Measurements from ENCODE around the gene MYL3. TPM values are rescaled to one million over a fixed set of nuclear protein-coding genes. Genes with fewer than 3 reads are reported as not detected.

Gene MYL3
- polyA plus RNA-seq, 2 of the 4 experiments (the other 2 are of a cell fraction) = 0.25 TPM; not detected in 1

DNA sequence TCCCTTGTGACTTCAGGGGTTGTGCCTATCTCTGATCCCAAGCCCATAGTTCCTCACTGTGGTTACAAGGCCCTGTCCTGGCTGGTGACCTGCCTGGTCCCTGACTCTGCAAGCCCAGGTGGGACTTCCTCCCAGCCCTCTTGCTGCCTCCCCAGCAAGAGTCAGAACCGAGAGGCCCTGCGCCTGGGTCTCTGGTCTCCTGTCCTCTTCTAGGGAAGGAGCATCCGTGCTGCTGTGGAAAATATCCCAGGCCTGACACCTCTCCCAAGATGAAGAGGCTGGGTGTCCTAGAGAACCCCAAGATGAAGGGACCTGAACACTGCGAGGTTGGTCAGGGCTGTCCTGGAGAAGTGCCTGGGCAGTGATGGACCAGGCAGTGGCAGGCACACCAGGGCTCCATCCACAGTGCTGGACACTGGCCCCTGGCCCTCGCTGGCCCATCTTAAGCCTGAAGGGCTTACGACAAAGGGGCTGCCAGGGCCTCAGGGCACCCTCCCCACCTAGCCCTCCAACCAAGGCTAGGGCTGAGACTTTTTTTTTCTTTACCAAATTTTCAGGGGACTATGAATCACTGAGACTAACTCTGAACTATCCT, 47.0 kb upstream of the MYL3 start:
- H3K4me3 ChIP-seq = no peak overlapping the region
- 94% methylated on average over 2 of the region's 6 CpGs for WGBS (ENCODE audit: missing lambda C conversion rate)
- FAIRE-seq (no peak), ATAC-seq (peak; percentile 11 to 24; a peak in 3 of 6 replicates), DNase-seq (ENCODE audit: low read depth in 1 of 2, low spot score in 1 of 2) (no peak)
- H3K4me2 ChIP-seq = no peak overlapping the region
- H3K27ac ChIP-seq = peak overlapping the region in 1 of 2 experiments; percentile 76; a peak in 5 of 6 replicates
- peaks cover 17% of the 10 kb centered on the region for H3K4me1 ChIP-seq
- ChIA-PET POLR2A (interaction anchor here (1.2 kb wide), 1 partner anchor 66 kb away, joined by 4 read pairs; the partner anchor contains the start of gene CCDC12), CTCF (interaction anchor here (0.6 to 2.6 kb wide), 27 partner anchors 10 to 207 kb away, joined by 3 to 39 read pairs (median 4); partner anchors contain the start of gene PTH1R)
- TF ChIP-seq MAFK (IDR thresholded peaks at IDR 0.05; ENCODE audit: partially characterized antibody) = no peak
- TF ChIP-seq, protein P1, sequence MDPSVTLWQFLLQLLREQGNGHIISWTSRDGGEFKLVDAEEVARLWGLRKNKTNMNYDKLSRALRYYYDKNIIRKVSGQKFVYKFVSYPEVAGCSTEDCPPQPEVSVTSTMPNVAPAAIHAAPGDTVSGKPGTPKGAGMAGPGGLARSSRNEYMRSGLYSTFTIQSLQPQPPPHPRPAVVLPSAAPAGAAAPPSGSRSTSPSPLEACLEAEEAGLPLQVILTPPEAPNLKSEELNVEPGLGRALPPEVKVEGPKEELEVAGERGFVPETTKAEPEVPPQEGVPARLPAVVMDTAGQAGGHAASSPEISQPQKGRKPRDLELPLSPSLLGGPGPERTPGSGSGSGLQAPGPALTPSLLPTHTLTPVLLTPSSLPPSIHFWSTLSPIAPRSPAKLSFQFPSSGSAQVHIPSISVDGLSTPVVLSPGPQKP (IDR thresholded peaks at IDR 0.05; ENCODE audit: low read depth, low read length) = no peak
- no peak for TF ChIP-seq CHD4 (IDR thresholded peaks at IDR 0.05; ENCODE audit: borderline replicate concordance)
- TF ChIP-seq ZSCAN20 (CRISPR knock-in tag; IDR thresholded peaks at IDR 0.05) = no peak
- no peak for TF ChIP-seq KDM1A (IDR thresholded peaks at IDR 0.05; ENCODE audit: low read depth)
- TF ChIP-seq, protein P2, sequence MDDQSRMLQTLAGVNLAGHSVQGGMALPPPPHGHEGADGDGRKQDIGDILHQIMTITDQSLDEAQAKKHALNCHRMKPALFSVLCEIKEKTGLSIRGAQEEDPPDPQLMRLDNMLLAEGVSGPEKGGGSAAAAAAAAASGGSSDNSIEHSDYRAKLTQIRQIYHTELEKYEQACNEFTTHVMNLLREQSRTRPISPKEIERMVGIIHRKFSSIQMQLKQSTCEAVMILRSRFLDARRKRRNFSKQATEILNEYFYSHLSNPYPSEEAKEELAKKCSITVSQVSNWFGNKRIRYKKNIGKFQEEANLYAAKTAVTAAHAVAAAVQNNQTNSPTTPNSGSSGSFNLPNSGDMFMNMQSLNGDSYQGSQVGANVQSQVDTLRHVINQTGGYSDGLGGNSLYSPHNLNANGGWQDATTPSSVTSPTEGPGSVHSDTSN (IDR thresholded peaks at IDR 0.05) = no peak
- no peak for TF ChIP-seq HOXA7 (CRISPR knock-in tag; IDR thresholded peaks at IDR 0.05)
- H3K9me3 ChIP-seq = no peaks in the 10 kb centered on the region

- 0% methylated on average over 11 of the region's 18 CpGs for WGBS (ENCODE audit: missing lambda C conversion rate)
- Histone ChIP-seq H3K9me3 (no peaks in the 10 kb centered on the region), H3K4me2 (peak overlapping the region; percentile 43; the same call in 1 of the 3 replicates), H3K4me1 (peaks cover 17% of the 10 kb centered on the region), H3K4me3 (no peak overlapping the region), H3K27ac (peak overlapping the region; percentile 53 to 76; a peak in 5 of 6 replicates)
- FAIRE-seq = no peak
- peak; percentile 73 to 88 for ATAC-seq
- DNase-seq (ENCODE audit: low read depth in 1 of 2, low spot score in 1 of 2) = peak; percentile 70 to 88
- TF ChIP-seq RFX5 (IDR thresholded peaks at IDR 0.05) (no peak), SMC3 (IDR thresholded peaks at IDR 0.05) (peak; percentile 60), CHD2 (IDR thresholded peaks at IDR 0.05; ENCODE audit: low read length, partially characterized antibody) (no peak), ZFP36 (IDR thresholded peaks at IDR 0.05; ENCODE audit: borderline replicate concordance, partially characterized antibody) (no peak), CBX2 (IDR thresholded peaks at IDR 0.05; ENCODE audit: borderline replicate concordance, low read depth) (no peak), SREBF2 (IDR thresholded peaks at IDR 0.05) (no peak), RAD21 (conservative IDR thresholded peaks at IDR 0.05 in 1 of 2, IDR thresholded peaks at IDR 0.05 in 1 of 2) (peak; percentile 72 to 79), POLR2AphosphoS2 (conservative IDR thresholded peaks at IDR 0.05; ENCODE audit: low read length) (0 out of 2 replicates have a peak, but pooled peaks have one; percentile 36), HDAC2 (IDR thresholded peaks at IDR 0.05) (no peak), MYC (IDR thresholded peaks at IDR 0.05; ENCODE audit: borderline replicate concordance, low read length) (no peak)
- TF ChIP-seq, protein P3, sequence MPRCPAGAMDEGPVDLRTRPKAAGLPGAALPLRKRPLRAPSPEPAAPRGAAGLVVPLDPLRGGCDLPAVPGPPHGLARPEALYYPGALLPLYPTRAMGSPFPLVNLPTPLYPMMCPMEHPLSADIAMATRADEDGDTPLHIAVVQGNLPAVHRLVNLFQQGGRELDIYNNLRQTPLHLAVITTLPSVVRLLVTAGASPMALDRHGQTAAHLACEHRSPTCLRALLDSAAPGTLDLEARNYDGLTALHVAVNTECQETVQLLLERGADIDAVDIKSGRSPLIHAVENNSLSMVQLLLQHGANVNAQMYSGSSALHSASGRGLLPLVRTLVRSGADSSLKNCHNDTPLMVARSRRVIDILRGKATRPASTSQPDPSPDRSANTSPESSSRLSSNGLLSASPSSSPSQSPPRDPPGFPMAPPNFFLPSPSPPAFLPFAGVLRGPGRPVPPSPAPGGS (IDR thresholded peaks at IDR 0.05) = no peak
- TF ChIP-seq, protein P4, sequence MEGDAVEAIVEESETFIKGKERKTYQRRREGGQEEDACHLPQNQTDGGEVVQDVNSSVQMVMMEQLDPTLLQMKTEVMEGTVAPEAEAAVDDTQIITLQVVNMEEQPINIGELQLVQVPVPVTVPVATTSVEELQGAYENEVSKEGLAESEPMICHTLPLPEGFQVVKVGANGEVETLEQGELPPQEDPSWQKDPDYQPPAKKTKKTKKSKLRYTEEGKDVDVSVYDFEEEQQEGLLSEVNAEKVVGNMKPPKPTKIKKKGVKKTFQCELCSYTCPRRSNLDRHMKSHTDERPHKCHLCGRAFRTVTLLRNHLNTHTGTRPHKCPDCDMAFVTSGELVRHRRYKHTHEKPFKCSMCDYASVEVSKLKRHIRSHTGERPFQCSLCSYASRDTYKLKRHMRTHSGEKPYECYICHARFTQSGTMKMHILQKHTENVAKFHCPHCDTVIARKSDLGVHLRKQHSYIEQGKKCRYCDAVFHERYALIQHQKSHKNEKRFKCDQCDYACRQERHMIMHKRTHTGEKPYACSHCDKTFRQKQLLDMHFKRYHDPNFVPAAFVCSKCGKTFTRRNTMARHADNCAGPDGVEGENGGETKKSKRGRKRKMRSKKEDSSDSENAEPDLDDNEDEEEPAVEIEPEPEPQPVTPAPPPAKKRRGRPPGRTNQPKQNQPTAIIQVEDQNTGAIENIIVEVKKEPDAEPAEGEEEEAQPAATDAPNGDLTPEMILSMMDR (IDR thresholded peaks at IDR 0.05) = peak; percentile 72
- TF ChIP-seq, protein P5, sequence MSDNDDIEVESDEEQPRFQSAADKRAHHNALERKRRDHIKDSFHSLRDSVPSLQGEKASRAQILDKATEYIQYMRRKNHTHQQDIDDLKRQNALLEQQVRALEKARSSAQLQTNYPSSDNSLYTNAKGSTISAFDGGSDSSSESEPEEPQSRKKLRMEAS (IDR thresholded peaks at IDR 0.05) = peak; percentile 66
- TF ChIP-seq, protein P6, sequence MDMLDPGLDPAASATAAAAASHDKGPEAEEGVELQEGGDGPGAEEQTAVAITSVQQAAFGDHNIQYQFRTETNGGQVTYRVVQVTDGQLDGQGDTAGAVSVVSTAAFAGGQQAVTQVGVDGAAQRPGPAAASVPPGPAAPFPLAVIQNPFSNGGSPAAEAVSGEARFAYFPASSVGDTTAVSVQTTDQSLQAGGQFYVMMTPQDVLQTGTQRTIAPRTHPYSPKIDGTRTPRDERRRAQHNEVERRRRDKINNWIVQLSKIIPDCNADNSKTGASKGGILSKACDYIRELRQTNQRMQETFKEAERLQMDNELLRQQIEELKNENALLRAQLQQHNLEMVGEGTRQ (IDR thresholded peaks at IDR 0.05) = peak; percentile 51
- POLR2A ChIA-PET = interaction anchor here (1.2 kb wide), 1 partner anchor 67 kb away, joined by 4 read pairs; the partner anchor contains the start of gene CCDC12
- CTCF ChIA-PET = interaction anchor here (0.6 to 2.6 kb wide), 34 partner anchors 9 to 1345 kb away, joined by 3 to 39 read pairs (median 4); partner anchors contain the start of genes ALS2CL and PTH1R
Observed at GRCh38 chr3:46909535-46910161, 46.4 kb upstream of the MYL3 start.

Measured in A549 (cell line).